GM12878 (cell line): Measurements from ENCODE around the gene PSPN. TPM values are rescaled to one million over a fixed set of nuclear protein-coding genes. Genes with fewer than 3 reads are reported as not detected.

Experiments used
- ATAC-seq: fragments of 200-7000 bp; cut with Tn5 transposase; 3 replicates; pipeline ENCODE4 v1.9.1; 2020; ENCODE audit warnings: mild to moderate bottlenecking, moderate library complexity
- BruUV-seq: library from RNA; stranded (reverse); fragments of 400-500 nt; replicated peaks from 2 replicates; lab custom pipeline; 2021; lab: Mats Ljungman, UMichigan
- CTCF ChIA-PET: fragments of 300-600 bp; sonication (Branson Sonifier 250); formaldehyde crosslinking; extraction: SDS; loops from one replicate; lab custom pipeline; 2021; ENCODE audit warnings: inconsistent platforms; lab: Yijun Ruan, JAX
- POLR2A ChIA-PET: fragments of 350-600 bp; formaldehyde crosslinking; extraction: SDS; loops from one replicate; lab custom pipeline; 2021; ENCODE audit warnings: inconsistent platforms; lab: Charles Lee
- RAD21 ChIA-PET: fragments of 300-600 bp; sonication (Branson Sonifier 250); formaldehyde crosslinking; loops from one replicate; lab custom pipeline; 2023; ENCODE audit warnings: antibody characterized with exemption; ENCODE audit not compliant: unreplicated experiment; lab: Charles Lee
- SMC1A ChIA-PET: fragments of 300-600 bp; sonication (Branson Sonifier 250); formaldehyde crosslinking; loops from one replicate; lab custom pipeline; 2023; ENCODE audit not compliant: unreplicated experiment, uncharacterized antibody; lab: Charles Lee
- DNase-seq: peaks from one replicate; pipeline ENCODE4 v3.0.0-alpha.2; 2011; ENCODE audit warnings: low read depth, low spot score
- FAIRE-seq: peaks from 3 replicates; lab custom pipeline; 2011; peaks lifted over from hg19 to GRCh38; lab: Jason Lieb, UNC
- H2AFZ ChIP-seq: 2 replicates; pipeline ENCODE4 v1.6.0; 2011; ENCODE audit warnings: low read depth, low read length, control low read depth; ENCODE audit not compliant: control insufficient read depth
- H3K27ac ChIP-seq: 2 replicates; pipeline ENCODE4 v1.5.1; 2011; ENCODE audit warnings: control low read depth; ENCODE audit not compliant: control insufficient read depth, insufficient read depth
- H3K27me3 ChIP-seq, 2 experiments: replicated peaks in 1 of 2; 2 replicates each; pipeline versions ENCODE4 v1.6.0 to v1.6.1; 2011; ENCODE audit warnings: low read length in 1 of 2; ENCODE audit not compliant: control insufficient read depth in 2 of 2, insufficient read depth in 2 of 2
- H3K36me3 ChIP-seq, 2 experiments: 2 replicates each; pipeline ENCODE4 v1.5.1; 2011; ENCODE audit warnings: low read length in 1 of 2; ENCODE audit not compliant: control insufficient read depth in 2 of 2, insufficient read depth in 2 of 2
- H3K4me1 ChIP-seq: 2 replicates; pipeline ENCODE4 v1.6.1; 2011; ENCODE audit warnings: mild to moderate bottlenecking, low read length, moderate library complexity, mixed read lengths; ENCODE audit not compliant: control insufficient read depth, insufficient read depth
- H3K4me2 ChIP-seq: 2 replicates; pipeline ENCODE4 v1.6.0; 2011; ENCODE audit warnings: control low read depth; ENCODE audit not compliant: control insufficient read depth, insufficient read depth
- H3K4me3 ChIP-seq: fragments of 200-600 bp; sonication (generic); 2 replicates; pipeline ENCODE4 v1.5.1; 2016
- H3K79me2 ChIP-seq: 2 replicates; pipeline ENCODE4 v1.6.0; 2011; ENCODE audit warnings: low read length; ENCODE audit not compliant: control insufficient read depth, insufficient read depth
- H3K9ac ChIP-seq: 2 replicates; pipeline ENCODE4 v1.8.0; 2011; ENCODE audit warnings: low read length, control low read depth, mixed read lengths; ENCODE audit not compliant: control insufficient read depth, insufficient read depth
- H3K9me3 ChIP-seq: replicated peaks from 3 replicates; pipeline ENCODE4 v1.5.1; 2011; ENCODE audit warnings: mild to moderate bottlenecking, low read length; ENCODE audit not compliant: control insufficient read depth, insufficient read depth
- H4K20me1 ChIP-seq: 2 replicates; pipeline ENCODE4 v1.6.0; 2011; ENCODE audit not compliant: control insufficient read depth, insufficient read depth
- ATF2 ChIP-seq: IDR thresholded peaks from 2 replicates; pipeline ENCODE4 v1.6.1; 2012; ENCODE audit warnings: low read length, inconsistent platforms
- POLR2A ChIP-seq: IDR thresholded peaks from 2 replicates; pipeline ENCODE4 v1.6.1; 2011; ENCODE audit warnings: low read depth, mild to moderate bottlenecking, low read length
- POLR2AphosphoS2 ChIP-seq: IDR thresholded peaks from 2 replicates; pipeline ENCODE4 v1.6.1; 2011; ENCODE audit warnings: low read depth, mild to moderate bottlenecking, low read length, improper control_type of control experiment, moderate library complexity
- WGBS: methylation state at CpG from one replicate; pipeline ENCODE4 v1.1.6; 2016; ENCODE audit warnings: low lambda C conversion rate; ENCODE audit not compliant: insufficient replicate concordance, insufficient coverage; ENCODE audit errors: missing lambda C conversion rate; 5-methylcytosine and 5-hydroxymethylcytosine counted together
- in situ Hi-C: fragments of 300-500 bp; cut with MboI; formaldehyde crosslinking; loops from 9 replicates; pipeline ENCODE4 v1.14.3; 2018; ENCODE audit warnings: mixed read lengths
- intact Hi-C: fragments of 100-400 bp; cut with micrococcal nuclease; formaldehyde crosslinking; loops from one replicate; pipeline ENCODE4 v1.14.2; 2022; ENCODE audit not compliant: unreplicated experiment
- polyA plus RNA-seq, 11 experiments: library from polyadenylated mRNA; depleted of rRNA in 4 of 11; unstranded in 6 of 11; stranded (reverse) in 5 of 11; fragments of >200 nt; fragmentation: Nextera tagmentation in 4 of 11; fragmentation: Illumina TruSeq in 1 of 11; extraction: Ambion mirVana in 4 of 11; extraction: Trizol in 1 of 11; gene quantifications; 1 replicate in 1 of 11; 2 replicates in 10 of 11; pipeline versions ENCODE4 v1.2.1 to v1.2.3, GENCODE V29; 2011 to 2016; ENCODE audit warnings: inconsistent platforms in 2 of 11, missing spikeins in 2 of 11, low read depth in 1 of 11
- total RNA-seq, 4 experiments: library from RNA; depleted of rRNA in 3 of 4; stranded (reverse); fragments of >200 nt in 3 of 4; fragmentation: Illumina TruSeq in 1 of 4; extraction: Trizol in 1 of 4; gene quantifications; 2 replicates each; pipeline versions ENCODE4 v1.2.1 to v1.2.3, GENCODE V29; 2013 to 2021

Gene PSPN
- total and polyA plus RNA-seq, 10 of the 15 experiments (the other 5 are each of a cell fraction or from before 2014, with no cell fraction given), result 0.27 to 1.2 (median 0.66) TPM

- Histone ChIP-seq H2AFZ (no peak overlapping the region), H3K27me3 (no peaks in the 10 kb centered on the region), H3K4me3 (peak overlapping the region; percentile 93; the same call in 1 of the 2 replicates), H3K9me3 (no peaks in the 10 kb centered on the region; the same call in 2 of the 3 replicates), H3K4me1 (peaks cover 5% of the 10 kb centered on the region), H3K79me2 (peaks cover 48% of the 10 kb centered on the region), H3K36me3 (peaks cover 20 to 46% of the 10 kb centered on the region in 2 experiments), H3K4me2 (peak overlapping the region; percentile 14), H3K9ac (peak overlapping the region; percentile 33; the same call in 1 of the 2 replicates), H4K20me1 (peaks cover 27% of the 10 kb centered on the region), H3K27ac (no peak overlapping the region)
- BruUV-seq, result no TSS peak
- POLR2A ChIA-PET, result no interaction called here
- intact Hi-C loops, result no loop called here
- TF ChIP-seq POLR2A (peak; percentile 33; the same call in 1 of the 2 replicates), POLR2AphosphoS2 (no peak)
- ATAC-seq (no peak), DNase-seq (no peak), FAIRE-seq (no peak)
- 89% methylated on average over 20 of the region's 20 CpGs for WGBS
- CTCF ChIA-PET, result interaction anchor here (0.8 kb wide), 1 partner anchor 67 kb away, joined by 3 read pairs; no protein-coding TSS in a partner anchor
- SMC1A ChIA-PET, result interaction anchor here (0.8 to 1.4 kb wide), 2 partner anchors 49 to 86 kb away, joined by 3 read pairs; partner anchors contain the start of gene ALKBH7
- in situ Hi-C loops, result no loop called here
- RAD21 ChIA-PET, result interaction anchor here (1.2 kb wide), 1 partner anchor 15 kb away, joined by 4 read pairs; no protein-coding TSS in a partner anchor
Observed at GRCh38 chr19:6421075-6422014, 45.6 kb upstream of the PSPN start.

- H3K27ac ChIP-seq, result no peak overlapping the region
- 96% methylated on average over 18 of the region's 19 CpGs for WGBS
- SMC1A ChIA-PET, result no interaction called here
- H3K4me3 ChIP-seq, result no peak overlapping the region
- H3K4me2 ChIP-seq, result no peak overlapping the region
- POLR2A ChIA-PET, result no interaction called here
- in situ Hi-C loops (no loop called here), intact Hi-C loops (no loop called here)
- TF ChIP-seq POLR2A (0 out of 2 replicates have a peak, but pooled peaks have one; percentile 19), ATF2 (no peak)
- RAD21 ChIA-PET, result no interaction called here
- H3K79me2 ChIP-seq, result peaks cover 39% of the 10 kb centered on the region
- H3K9me3 ChIP-seq, result no peaks in the 10 kb centered on the region
- H3K36me3 ChIP-seq, result peaks cover 27 to 63% of the 10 kb centered on the region in 2 experiments
- no peak overlapping the region for H2AFZ ChIP-seq
- no peaks in the 10 kb centered on the region for H3K4me1 ChIP-seq
- H4K20me1 ChIP-seq, result peaks cover 24% of the 10 kb centered on the region
- H3K27me3 ChIP-seq, result no peaks in the 10 kb centered on the region
- H3K9ac ChIP-seq, result no peak overlapping the region
- no peak for DNase-seq
- ATAC-seq, result no peak
- CTCF ChIA-PET, result interaction anchor here (0.7 kb wide), 1 partner anchor 485 kb away, joined by 3 read pairs; no protein-coding TSS in a partner anchor
- no TSS peak for BruUV-seq
- no peak for FAIRE-seq
Observed at GRCh38 chr19:6418562-6418932, 42.8 kb upstream of the PSPN start.
